ENCODE results near the gene HSDL1.
"Not testable (repeated sequence)": the region's sequence is repeated elsewhere in the genome, so short reads cannot be mapped to it uniquely, and the experiment has no call there.

Gene HSDL1

DNA sequence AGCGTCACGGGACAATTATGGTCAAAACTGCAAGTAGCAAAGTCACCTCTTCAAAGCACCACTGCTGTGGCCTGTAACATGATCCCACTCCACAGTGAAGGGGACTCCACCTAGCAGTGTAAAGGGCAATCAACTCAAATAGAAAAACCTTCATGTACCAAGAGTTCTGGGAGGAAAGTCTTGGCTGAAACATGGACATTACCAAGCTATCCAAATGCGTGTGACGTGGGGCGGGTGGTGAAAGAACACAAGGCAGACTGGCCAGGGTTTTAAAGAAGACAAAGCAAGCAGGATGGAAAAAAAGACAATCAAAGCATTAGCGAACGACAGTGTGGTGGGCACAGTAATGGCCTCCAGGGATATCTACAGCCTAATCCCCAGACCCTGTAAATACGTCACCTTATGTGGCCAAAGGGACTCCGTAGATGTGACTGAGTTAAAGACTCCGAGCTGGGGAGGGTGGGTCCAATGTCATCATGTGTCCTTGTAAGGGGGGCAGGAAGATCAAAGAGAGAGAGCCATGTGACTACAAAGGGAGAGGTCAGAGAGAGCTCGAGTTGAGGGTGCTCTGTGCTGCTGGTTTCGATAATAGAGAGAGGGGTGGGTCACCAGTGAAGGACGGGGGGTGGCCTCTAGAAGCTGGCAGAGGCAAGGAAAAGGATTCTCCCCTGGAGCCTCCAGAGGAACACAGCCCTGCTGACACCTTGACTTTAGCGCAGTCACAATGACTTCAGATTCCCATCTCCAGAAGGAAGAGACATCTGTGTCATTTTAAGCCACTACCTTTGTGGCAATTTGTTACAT is 6.0 kb downstream of the HSDL1 start:
- DNase-seq (ENCODE audit: low spot score) (no peak), FAIRE-seq (no peak)

DNA sequence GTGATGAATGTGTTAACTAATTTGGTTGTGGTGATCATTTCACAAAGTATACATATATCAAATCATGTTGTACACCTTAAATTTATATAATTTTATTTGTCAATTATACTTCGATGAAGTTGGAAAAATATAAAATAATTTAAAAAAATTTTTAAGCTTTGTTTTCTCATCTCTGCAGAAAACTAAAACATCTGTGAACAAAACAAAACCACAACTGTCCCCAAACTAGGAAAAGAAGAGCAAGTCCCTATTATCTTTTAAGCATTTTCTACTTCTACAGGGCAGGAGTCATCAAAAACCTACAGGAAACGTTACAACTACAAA is 6.5 kb downstream of the HSDL1 start:
- FAIRE-seq, result no peak

DNA sequence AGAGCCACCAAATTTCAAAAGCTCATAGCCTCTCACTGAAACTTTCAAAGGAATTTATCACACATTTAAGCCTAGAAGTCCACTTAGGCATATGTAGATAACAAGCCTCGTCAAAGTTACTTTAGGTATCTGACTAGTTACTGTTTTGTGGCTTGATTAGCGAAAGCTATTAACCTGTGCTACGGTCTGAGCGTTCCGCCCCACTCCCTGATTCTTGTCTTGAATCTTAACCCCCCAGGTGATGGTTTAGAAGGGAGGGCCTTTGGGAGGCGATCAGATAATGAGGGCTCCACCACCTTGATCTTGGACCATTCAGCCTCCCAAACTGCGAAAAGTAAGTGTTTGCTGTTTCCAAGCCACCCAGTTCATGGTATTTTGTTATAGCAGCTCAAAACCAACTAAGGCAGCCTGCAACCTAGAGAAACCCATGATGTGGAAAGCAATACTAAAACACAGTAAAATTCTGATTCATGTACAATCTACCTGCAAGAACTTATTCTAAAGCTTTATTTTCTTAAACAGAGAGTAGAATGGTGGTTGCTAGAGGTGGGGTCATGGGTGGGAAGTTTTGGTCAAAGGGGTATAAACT is 7.1 kb downstream of the HSDL1 start:
- FAIRE-seq (no peak), DNase-seq (ENCODE audit: low spot score) (no peak)

More for the DNA sequence above, 6.5 kb downstream of the HSDL1 start:
- DNase-seq (ENCODE audit: low spot score), result no peak

DNA sequence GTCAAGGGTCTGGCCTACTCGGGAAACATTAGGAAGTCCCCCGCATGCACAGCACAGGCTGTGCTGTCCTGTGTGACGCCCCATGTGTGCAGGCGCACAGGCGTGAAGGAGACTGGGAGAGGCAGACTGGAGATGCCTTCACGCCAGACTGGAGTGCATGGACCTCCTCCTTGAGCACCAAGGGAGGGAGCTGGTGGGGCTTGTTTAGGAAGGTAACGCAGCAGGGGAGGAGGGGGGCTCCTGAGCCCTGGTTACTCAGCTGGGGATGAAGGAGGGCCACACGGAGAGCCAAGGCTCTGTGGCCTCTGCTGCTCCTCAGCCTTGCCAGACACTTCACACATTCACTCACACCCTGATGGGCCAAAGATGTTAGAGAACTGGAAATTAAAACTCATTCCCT is 7.7 kb downstream of the HSDL1 start:
- DNase-seq (ENCODE audit: low spot score) (no peak), FAIRE-seq (no peak)

DNA sequence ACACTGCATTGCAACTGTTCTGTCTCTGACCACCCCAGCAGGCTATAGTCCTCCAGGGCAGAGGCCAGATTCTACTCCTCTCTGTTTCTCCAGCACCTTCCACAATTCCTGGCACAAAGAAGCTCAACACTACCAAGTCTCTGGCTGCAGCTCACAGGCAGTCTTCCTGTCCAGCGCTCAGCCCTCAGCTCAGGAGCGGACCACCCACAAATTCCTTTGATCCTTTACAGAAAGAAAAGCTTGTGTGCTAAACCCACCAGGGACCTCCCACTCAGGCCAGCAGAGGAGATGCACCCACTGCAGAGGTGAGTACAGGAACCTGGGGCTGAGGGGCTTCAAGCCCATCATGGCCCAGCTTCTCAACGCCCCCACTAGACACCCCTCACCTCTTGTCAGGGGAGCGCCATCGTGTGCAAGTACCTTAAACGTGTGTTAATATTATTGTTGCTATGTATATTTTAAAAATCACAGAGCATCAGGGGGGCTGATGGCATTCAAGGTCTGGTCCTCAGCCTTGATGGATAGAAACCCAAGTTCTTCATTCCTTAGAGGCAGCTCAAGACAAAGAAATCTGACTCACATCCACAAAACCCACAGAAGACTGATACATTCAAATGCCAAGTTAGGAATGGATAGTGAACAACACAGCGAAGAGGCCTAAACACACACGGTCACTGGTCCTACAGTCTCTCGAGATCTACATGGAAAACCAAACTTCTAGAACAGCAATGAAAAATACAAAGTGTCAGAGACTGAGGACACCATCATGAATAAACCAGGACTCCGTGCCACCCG is 8.4 kb downstream of the HSDL1 start:
- no peak for FAIRE-seq
- DNase-seq (ENCODE audit: low spot score), result no peak

DNA sequence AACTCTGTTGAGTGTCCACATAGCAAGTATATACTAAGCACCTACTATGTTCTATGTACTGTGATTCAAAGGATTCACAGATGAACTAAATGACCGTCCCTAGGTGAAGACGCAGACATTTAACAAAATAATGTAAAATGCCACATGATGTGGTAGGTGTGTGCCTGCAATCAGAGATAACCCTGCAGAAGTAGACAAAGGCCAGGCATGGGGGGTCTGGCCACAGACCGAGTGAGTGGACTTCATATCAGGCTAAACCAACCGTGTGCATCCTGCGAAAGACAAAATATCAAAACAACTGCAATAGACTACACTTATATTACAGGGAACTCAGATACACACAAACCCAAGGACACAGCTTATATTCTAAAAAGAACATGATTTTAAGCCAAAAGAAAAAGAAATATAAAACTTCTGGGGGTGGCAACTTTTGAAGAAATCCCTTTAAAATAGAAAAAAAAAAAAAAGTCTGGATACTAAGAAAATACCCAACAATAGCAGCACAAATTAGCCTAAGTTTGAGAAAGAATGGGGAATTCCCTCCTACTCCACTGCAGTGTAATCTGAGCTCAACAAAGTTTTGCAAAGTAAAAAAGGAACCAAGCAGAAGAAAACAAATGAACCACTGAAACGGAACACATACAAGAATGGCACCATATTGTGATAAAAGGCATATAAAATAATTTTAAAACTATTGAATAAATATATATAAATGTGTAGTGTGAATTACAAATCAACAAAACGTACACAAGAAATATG is 12.3 kb downstream of the HSDL1 start:
- FAIRE-seq (no peak), DNase-seq (ENCODE audit: low spot score) (no peak)

DNA sequence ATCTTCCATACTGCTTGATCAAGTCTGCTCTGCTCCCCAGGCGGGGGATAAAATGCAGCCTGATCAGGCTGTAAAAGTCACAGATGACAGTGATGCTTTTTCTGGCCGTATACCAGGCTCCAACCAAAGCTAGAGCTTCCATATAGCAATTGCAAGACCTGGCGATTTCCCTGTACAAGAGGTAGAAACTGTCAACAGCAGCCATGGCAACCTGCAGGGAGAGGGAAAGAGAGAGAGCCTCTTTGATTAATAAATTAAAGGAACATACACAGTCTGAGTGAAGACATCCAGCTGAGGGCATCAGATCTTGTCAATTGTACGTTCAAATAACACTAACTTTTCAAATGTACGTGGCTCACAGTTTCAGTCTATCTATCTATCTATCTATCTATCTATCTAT is 13.9 kb downstream of the HSDL1 start:
- DNase-seq (ENCODE audit: low spot score) (no peak), FAIRE-seq (no peak)

DNA sequence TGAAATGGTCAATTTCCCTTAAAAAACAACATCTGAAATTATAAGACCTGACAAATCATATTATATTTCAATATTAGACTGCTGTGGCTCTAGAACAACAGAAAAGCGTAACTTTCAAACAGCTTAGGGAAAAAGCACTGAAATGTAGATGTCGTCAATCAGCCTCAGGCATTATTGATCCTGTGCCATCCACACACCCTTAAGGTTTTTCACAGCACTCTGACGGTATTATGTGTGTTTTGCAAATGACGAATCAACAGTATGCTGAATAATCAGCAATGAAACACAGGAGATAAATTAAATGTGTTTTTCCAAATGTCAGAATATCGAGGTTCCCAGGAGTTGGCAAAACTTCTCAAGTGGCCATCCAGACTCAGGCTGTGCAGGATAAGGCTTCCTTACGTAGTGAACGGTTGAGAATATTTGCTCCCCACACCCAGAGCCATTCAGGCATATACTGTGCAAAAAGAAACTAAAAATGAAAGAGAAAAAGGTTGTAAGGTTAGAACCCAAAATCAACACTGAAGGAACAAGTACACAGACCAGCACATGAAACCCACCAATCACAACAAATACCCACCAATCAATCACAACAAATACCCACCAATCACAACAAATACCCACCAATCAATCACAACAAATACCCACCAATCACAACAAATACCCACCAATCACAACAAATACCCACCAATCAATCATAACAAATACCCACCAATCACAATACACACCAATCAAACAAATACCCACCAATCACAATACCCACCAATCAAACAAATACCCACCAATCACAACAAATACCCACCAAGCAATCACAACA is 20.5 kb downstream of the HSDL1 start:
- no peak for FAIRE-seq
- DNase-seq (ENCODE audit: low spot score), result no peak

DNA sequence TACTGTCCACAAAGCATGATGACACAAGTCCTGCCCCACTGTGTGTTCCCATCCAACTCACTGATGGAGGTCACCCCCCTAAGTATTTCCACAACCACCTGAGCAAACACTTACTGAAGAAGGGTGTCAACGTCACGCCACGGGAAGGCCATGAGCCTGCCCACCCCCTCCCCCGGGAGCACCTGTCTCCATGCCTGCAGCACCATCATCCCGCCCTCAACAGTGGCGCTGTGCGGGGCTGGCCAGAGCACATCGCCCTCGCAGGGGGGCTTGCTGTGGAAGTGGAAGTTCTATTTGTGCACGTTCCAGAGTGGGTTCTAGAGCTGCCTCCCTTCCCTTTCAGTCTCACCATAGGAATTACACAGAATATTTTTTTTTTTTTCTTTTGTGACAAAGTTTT is 24.0 kb downstream of the HSDL1 start:
- no peak for DNase-seq (ENCODE audit: low spot score)
- FAIRE-seq, result no peak

DNA sequence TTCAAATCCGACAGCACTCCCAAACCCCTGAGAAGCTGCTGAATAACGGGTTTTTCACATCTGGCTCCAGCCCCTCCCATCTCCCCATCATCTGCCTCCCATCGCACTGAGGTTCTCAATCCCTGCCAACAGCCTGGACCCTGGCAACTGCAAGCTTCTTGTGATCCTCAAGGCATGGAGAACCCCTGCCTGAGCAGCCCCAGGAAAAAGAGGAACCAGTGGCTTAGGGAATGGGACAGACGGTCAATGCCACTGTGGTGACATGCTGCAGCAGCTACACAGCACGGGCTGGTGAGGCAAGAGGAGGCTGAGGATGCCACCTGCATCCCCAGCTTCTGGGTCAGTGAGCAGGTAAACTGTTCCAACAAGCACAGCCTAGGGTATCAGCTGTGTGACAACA is 25.0 kb downstream of the HSDL1 start:
- DNase-seq (ENCODE audit: low spot score) (no peak), FAIRE-seq (no peak)

DNA sequence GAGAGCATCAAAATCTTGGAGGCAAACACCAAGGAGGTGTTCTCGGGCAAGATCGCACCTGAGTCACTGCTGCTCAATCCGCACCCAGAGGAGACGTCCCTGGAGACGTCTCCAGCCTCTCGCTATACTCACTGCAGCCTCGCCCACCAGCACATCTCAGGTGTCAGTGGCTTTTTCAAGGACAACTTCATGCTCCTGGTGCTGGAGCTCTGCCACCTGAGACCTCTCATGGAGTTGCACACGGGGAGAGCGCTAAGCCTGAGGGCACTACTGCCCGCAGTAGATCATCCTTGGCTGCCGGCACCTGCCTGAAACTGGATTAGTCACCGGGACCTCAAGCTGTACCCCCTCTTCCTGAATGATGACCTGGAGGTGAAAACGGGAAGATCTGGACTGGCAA is 25.6 kb downstream of the HSDL1 start:
- no peak for FAIRE-seq
- no peak for DNase-seq (ENCODE audit: low spot score)

DNA sequence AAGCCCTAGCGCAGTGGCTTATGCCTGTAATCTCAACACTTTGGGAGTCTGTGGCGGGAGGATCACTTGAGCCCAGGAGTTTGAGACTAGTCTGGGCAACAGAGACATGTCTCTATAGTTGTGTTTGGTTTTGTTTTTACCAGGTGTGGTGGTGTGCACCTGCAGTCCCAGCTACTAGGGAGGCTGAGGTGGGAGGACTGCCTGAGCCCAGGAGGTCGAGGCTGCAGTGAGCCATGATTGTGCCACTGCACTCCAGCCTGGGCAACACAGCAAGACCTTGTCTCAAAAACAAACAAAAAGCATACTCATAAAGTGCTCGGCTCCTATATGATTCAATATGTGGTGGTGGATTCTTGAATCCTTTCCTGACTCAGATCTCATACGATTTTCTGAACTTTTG is 26.7 kb downstream of the HSDL1 start:
- not testable (repeated sequence) for DNase-seq (ENCODE audit: low spot score); FAIRE-seq

DNA sequence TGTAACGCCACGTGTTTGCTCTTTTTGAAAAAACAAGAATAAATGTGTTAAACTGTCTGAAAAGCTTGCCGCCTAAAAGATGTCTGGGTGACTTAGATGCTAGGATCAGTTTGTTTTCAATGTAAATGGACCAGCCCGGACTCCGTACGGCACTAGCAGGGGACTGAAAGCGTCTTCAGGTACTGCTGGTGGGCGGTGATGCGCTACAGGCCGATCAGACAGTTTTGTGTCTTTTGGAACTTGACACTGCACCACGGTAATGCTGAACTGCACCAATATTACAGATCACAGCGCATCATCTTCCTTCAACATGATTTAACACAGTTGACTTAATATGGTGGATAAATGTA is 27.5 kb downstream of the HSDL1 start:
- FAIRE-seq, result no peak
- DNase-seq (ENCODE audit: low spot score), result no peak

DNA sequence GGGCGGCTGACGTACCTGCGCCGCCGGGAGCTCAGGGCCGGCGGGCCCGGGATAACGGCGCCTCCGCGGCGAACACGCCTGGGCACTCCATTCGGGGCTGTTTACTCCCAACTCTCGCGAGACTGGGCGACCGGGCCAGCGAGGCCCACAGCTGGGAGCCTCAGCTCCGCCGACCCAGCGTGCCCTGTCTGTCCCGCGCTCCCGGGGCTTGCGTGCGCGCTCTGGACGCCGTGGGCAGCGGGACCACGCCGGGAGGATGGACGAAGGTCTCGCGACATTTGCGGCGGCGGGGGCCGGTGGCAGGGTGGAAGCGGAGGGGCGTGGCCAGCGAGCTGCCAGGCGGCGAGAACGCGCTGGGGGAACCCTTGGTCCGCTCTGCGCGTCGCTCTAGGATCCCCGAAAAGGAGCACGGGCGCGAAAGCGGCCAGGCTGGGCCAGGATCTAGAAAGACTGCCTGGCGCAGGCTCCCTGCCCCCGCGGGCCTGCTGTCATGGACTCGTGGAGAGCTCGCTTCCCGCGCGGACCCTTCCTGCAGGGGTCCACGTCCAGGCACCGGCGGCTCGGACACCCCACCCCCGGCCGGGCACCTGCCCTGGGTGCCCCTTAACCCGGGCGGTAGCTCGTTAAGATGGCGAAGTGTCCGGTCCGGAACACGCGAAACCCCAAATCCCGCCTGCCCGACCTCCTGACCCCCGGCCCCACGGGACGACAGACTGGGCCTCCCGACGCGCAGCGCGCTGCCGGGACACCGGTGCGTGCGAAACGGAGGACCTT is 28.1 kb downstream of the HSDL1 start, which contains the start of gene MBTPS1:
Gene MBTPS1, minus strand, starts transcription at position 223 of the 774 bp plus-strand sequence. CDS start 15,159 bp downstream, outside the sequence.
- DNase-seq (ENCODE audit: low spot score) (peak; percentile 92), FAIRE-seq (no peak)

DNA sequence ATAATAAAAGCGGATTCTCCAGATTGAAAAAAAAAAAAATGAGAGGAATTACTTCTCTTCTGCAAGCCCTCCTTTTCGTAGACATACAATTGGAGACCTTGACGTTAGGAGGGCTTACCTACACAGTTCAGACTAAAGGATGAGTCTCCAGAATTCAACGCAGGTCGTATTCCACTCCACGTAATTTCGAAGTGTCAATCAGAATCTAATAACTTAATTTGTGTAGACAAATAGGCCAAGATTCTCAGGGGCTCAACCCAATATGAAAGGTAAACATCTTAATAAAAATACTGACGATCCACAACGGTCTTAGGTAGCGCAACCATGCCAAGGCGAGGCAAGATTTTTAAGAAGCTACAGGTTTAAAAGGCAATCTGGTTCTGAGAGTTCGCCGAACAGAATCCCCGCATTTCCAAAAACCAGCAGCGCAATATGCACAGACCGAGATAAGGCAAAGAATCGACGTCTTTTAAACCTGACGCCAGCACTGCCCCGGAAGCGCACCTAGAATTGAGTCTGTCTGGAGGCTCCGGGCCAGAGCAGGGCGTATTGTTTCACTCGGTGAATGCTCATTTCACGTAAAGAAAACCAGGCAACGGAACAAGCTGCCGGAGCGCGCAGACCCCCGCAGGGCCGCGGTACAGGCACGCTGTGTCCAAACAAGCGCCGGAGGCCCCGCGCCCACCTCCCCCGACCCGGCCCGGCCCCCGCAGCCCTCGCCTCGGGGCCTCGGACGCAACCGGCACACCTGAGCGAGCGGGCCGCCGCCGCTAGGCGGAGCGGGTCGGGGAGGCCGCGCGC is 28.9 kb downstream of the HSDL1 start:
- no peak for FAIRE-seq
- peak; percentile 20 for DNase-seq (ENCODE audit: low spot score)

DNA sequence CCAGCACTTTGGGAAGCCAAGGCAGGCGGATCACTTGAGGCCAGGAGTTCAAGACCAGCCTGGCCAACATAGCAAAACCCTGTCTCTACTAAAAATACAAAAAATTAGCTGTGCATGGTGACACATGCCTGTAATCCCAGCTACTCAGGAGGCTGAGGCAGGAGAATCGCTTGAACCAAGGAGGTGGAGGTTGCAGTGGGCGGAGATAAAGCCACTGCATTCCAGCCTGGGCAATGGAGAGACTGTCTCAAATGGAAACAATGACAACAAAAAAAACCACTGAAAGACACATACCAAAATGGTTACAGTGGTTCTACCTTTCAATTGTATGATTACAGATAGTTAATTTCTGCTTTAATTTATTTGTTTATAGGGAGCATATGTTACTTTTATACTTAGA is 33.0 kb downstream of the HSDL1 start:
- FAIRE-seq; DNase-seq (ENCODE audit: low spot score): not testable (repeated sequence)

DNA sequence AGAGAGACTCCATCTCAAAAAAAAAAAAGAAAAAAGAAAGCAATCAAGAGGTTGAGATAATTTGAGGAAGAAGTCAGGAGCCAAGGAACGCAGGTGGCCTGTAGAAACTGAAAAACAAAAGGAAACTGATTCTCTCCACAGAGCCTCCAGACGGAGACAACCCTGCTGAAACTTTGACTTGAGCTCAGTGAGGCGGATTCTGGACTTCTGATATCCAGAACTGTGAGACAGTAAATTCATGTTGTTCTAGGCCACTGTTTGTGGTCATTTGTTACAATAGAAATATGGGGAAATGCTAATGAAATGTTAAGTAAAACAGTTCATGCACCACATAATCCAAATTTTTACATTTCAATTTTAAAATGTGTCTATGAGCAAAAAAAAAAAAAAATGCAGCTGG is 33.5 kb downstream of the HSDL1 start:
- FAIRE-seq, result no peak
- DNase-seq (ENCODE audit: low spot score), result no peak

DNA sequence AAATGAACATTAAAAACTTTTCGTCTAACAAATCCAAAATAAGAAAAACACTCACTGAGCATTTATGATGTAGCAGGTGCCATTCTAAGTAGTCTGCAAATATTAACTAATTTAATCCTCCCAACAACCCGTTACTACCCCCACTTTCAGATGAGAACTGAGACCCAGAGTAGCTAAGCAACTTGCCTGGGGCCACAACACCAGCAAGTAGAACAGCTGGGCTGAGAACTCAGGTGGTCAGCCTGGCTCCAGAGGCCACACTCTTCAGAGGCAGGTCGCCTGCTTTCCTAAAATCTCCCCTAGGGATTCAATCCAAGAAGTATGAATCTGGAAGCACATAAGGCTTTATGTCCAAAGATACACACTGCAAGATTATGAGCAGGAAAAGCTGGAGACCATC is 34.5 kb downstream of the HSDL1 start:
- no peak for FAIRE-seq
- DNase-seq (ENCODE audit: low spot score), result no peak

DNA sequence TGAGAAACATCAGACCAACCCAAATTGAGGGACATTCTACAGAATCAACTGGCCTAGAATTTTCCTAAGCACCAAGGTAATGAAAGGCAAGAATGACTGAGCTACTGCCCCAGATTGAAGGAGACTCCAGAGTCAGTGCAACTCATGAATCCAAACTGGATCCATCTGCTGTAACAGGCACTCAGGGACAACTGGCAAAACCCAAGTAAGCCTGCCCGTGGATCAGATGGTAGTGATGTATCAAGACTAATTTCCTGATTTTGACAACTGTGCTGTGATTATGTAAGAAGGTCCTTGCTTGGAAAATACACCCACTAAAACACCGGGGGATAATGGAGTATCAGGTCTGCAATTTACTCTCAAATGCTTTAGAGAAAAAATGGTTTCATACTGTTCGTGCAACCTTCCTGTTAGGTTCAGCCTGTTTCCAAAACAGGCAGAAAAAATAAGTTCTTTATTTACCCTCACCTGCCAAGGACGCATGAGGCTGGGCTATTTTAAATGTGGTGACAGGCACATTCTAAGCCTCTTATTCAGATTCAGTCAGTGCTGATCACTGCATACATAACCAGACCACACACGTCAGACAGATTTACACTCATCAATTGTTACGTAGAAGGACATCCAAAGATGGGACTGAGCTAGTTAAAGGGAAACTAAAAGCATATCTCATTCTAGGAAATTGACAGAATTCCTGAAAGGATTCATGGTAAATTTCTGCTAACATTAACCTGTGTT is 35.2 kb downstream of the HSDL1 start:
- DNase-seq (ENCODE audit: low spot score) (no peak), FAIRE-seq (no peak)
